ENCODE data around the gene KRTAP5-1.
"Not testable (repeated sequence)": the region's sequence is repeated elsewhere in the genome, so short reads cannot be mapped to it uniquely, and the experiment has no call there.

The KRTAP5-1 gene

DNA sequence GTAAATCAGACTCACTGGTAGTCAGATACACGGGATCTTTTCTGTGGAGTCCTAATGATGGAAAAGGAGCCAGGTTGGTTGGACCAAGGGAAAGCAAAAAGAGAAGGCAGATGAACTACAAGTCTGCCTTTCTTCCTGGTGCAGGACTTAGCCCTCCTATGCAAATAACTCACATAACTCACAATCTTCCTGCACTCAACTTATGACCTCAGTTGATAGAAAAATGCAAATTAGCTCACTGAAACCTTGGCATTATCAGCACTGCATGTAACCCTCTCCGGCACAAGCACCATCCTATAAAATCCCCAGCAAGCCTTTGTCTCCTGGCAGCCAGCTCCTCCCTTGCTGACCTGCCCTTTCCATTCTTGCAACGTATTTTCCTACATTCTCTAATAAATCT, 16.6 kb upstream of the KRTAP5-1 start:
- DNase-seq (ENCODE audit: low read depth in 2 of 2), result not testable (repeated sequence)

DNA sequence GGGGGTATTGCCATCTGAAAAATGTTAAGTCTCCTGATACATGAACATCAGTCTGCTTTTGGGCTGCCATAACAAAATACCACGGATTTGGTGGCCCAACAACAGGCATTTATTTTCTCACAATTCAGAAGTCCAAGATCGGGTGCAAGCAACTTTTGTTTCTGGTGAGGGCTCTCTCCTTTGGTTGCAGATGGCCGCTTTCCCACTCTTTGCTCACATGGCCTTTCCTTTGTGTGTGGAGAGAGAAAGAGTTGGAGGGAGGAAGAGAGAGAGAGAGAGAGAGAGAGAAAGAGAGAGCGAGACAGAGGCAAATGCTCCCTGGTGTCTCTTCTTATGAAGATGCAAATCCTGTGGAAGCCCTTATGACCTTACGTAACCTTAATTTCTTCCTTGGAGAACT, 15.5 kb upstream of the KRTAP5-1 start:
- DNase-seq (ENCODE audit: low read depth in 2 of 2), result no peak

GRCh38 chr11:1598816-1599215, 13.7 kb upstream of the KRTAP5-1 start:
- DNase-seq (ENCODE audit: low read depth in 2 of 2), result no peak

DNA sequence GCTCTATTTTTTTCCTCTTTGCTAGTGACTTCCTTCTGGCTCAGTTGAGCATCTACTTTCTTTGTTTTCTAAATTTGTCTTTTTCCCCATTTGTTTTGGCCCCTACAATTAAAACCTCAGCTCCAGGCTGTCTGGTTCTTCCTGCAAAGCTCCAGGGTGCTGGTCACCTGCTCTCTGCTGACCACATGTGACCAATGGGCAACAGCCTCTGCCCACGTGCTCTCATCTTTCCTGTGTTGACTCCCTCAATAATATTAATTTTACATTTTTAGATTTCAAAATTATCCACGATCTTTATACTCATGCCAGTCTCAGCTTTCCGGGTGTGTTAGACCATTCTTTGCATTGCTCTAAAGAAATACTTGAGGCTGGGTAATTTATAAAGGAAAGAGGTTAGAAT, 13.3 kb upstream of the KRTAP5-1 start:
- not testable (repeated sequence) for DNase-seq (ENCODE audit: low read depth in 2 of 2)

- DNase-seq (ENCODE audit: low read depth in 2 of 2), result no peak
These were observed 12.9 kb upstream of the KRTAP5-1 start, which contains the start of gene KRTAP5-2 for GRCh38 chr11:1597994-1598380. Gene KRTAP5-2, minus strand, starts transcription at chr11:1598294. Its CDS starts 44 bp downstream, at chr11:1598250.

GRCh38 chr11:1597331-1597993, 12.4 kb upstream of the KRTAP5-1 start:
- DNase-seq (ENCODE audit: low read depth in 2 of 2), result no peak

GRCh38 chr11:1596576-1597121, 11.6 kb upstream of the KRTAP5-1 start:
- DNase-seq (ENCODE audit: low read depth in 2 of 2), result not testable (repeated sequence)

- not testable (repeated sequence) for DNase-seq (ENCODE audit: low read depth in 2 of 2)
These were observed 11.0 kb upstream of the KRTAP5-1 start for GRCh38 chr11:1595994-1596575.

GRCh38 chr11:1592628-1593027, 7.5 kb upstream of the KRTAP5-1 start:
- no peak for DNase-seq (ENCODE audit: low read depth in 2 of 2)

DNA sequence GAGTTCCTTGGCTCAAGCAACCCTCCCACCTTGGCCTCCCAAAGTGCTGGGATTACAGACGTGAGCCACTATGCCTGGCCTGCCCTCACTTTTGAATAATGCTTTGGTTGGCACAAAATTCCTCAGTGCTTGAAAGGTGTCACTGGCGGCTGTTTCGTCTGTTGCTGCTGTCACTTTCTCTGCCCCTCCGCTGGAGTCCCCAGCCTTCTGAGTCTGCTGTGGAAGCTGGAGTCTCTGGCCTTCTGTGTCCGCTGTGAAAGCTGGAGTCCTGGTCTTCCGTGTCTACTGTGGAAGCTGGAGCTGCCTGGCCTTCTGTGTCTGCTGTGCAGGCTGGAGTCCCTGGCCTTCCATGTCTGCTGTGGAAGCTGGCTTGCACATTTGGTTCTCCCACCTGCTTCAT, 4.9 kb upstream of the KRTAP5-1 start:
- no peak for DNase-seq (ENCODE audit: low read depth in 2 of 2)

DNA sequence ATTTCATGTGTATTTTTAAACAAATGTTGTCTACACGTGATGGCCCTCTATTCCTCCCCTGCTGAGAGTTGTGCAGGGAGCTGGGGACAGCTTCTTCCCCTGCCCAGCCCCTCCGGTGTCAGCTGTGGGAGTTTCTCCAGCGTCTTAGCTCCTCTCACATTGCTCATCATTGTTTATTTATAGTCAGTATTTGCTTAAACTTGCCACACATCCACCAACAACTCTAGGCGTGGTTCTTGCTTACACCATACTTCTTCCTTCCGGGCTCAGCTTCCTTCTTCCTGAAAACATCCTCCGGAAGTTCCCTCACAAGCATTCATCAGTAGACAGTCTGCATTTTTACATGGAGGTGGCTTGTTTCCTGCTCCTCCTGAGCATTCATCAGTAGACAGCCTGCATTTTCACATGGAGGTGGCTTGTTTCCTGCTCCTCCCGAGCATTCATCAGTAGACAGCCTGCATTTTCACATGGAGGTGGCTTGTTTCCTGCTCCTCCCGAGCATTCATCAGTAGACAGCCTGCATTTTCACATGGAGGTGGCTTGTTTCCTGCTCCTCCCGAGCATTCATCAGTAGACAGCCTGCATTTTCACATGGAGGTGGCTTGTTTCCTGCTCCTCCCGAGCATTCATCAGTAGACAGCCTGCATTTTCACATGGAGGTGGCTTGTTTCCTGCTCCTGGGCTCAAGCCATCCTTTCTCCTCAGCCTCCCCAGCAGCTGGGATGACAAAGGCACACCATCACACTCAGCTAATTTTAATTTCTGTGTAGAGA, 4.3 kb upstream of the KRTAP5-1 start:
- not testable (repeated sequence) for DNase-seq (ENCODE audit: low read depth in 2 of 2)

GRCh38 chr11:1586699-1587098, 1.6 kb upstream of the KRTAP5-1 start:
- DNase-seq (ENCODE audit: low read depth in 2 of 2), result no peak

GRCh38 chr11:1582909-1583308, 2.2 kb downstream of the KRTAP5-1 start:
- not testable (repeated sequence) for DNase-seq (ENCODE audit: low read depth in 2 of 2)

GRCh38 chr11:1581976-1582375, 3.1 kb downstream of the KRTAP5-1 start:
- no peak for DNase-seq (ENCODE audit: low read depth in 2 of 2)

DNA sequence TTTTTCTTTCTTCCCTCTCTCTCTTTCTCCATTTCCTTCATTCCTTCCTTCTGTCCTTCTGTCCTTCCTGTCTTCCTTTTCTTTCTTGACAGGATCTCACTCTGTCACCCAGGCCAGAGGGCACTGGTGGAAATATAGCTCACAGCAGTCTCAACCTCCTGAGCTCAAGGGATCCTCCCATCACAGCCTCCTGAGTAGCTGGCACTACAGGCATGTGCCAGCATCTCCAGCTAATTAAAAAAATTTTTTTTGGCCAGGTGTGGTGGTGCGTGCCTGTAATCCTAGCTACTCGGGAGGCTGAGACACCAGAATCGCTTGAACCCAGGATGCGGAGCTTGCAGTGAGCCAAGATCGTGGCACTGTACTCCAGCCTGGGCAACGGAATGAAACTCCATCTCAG, 8.3 kb downstream of the KRTAP5-1 start:
- no peak for DNase-seq (ENCODE audit: low read depth in 2 of 2)

GRCh38 chr11:1575756-1576155, 9.3 kb downstream of the KRTAP5-1 start:
- DNase-seq (ENCODE audit: low read depth in 2 of 2), result not testable (repeated sequence)

DNA sequence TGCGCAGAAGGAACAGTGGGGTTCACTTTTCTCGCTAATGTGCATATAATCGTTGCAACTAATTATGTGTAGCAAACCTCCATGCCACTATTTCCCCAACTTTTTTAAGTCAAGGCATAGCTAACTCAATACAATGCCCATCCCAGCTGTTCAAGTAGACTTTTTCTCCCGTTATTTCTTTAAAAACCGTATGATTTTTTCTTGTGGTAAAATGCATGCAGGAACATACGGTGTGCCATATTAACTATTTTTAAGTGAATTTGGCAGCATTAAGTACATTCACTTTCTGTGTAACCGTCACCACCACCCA, 10.2 kb downstream of the KRTAP5-1 start:
- DNase-seq (ENCODE audit: low read depth in 2 of 2), result no peak

DNA sequence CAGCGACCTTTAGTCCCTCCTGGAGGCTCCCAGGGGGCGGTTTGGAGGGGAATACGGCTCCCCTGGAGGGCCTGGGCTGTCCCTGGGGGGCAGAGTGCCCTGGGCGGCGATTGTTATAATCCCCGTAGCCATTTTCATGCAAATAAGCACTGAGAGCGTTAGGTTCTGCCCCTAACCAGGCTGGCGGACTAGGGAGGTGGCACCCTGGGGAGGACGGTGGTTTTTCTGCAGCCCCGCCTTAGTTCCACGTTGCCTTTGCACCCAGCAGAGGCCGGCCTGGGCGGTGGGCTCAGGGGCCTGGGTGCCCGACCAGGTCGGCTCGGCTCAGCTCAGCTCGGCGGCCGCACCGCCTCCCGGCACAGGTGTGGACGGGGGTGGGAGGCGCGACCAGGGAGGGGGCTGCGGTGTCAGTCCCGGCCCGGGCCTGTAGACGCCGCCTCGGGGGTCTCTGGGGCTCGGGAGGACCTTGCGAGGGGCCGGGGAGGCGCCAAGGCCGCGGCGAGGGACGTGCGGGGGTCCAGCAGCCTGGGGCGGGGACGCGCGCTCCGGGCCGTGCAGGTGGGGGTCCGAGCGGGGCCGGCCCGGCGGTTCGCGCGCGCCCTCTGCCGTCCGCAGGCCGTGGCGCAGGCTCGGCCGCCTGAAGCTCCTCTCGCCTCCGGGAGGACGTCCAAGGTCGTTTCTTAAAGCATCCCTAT, 10.7 kb downstream of the KRTAP5-1 start:
- peak in 1 of 2 experiments; percentile 33 for DNase-seq (ENCODE audit: low read depth in 2 of 2)

DNA sequence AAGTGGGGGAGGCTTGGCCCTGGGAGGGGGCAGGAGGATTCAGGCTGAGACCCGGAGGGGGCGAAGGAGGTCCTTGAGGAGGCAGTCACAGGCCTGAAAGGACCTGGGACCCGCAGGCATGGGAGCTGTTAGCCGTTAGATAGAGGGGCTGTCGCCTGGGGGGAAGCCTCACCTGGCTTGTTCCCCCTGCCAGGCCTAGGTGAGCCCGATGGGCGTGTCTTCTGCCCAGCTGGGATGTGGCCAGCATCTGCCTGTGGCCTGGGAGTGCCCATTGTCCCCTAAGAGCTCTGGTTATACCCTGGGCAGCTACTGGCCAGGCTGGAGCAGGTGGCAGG, 11.2 kb downstream of the KRTAP5-1 start:
- DNase-seq (ENCODE audit: low read depth in 2 of 2), result no peak

DNA sequence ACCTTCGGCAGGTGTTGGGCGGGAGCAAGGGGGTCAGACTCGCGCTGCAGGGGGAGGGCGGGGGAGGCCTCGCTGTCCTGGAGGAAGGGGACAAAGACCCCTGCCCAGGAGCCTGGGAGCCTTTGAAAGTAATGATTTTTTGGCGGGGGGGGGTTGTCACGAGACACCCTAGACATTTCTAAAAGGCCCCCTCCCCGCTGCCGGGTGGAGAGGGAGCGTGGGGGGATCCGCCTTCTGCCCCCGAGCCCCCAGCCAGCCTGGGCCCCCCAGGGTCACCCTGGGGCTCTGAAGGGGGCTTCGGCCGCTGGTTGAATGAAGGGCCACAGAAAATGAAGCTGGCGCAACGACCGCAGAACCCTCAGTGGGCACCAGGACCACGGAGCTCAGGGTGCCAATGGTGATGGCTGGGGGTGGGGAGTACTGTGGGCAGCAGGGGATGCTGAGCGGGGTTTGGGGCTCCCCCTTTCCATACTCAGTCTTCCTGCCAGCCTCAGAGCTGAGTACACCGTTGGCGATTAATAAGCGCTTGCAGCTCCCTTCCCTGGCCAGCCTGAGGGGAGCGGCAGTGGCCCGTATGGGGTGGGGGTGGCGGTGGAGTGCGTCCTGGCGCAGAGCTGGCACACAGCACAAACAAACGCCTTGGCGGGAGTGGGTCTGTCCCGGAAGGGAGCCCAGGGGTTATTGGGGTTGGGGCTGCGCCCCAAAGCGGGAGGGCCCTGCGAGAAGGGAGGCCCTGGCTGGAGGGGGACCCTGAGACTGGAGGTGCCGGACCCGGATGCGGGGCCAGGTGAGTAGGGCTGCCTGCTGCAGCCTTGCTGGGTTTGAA, 11.8 kb downstream of the KRTAP5-1 start:
- DNase-seq (ENCODE audit: low read depth in 2 of 2), result no peak

Data from stimulated activated CD4-positive, alpha-beta T cell treated with anti-CD3 and anti-CD28 coated beads, Interleukin-12 subunit alpha, Interleukin-12 subunit beta, amount 100 ng/mL, for 24 hours (primary cell).